ENCODE measurements around the gene DNAJC11.
A peak's percentile ranks its signal among the peaks of the same experiment; 100 is the strongest.
"Not testable (repeated sequence)": the region's sequence is repeated elsewhere in the genome, so short reads cannot be mapped to it uniquely, and the experiment has no call there.

The DNAJC11 gene, protein sequence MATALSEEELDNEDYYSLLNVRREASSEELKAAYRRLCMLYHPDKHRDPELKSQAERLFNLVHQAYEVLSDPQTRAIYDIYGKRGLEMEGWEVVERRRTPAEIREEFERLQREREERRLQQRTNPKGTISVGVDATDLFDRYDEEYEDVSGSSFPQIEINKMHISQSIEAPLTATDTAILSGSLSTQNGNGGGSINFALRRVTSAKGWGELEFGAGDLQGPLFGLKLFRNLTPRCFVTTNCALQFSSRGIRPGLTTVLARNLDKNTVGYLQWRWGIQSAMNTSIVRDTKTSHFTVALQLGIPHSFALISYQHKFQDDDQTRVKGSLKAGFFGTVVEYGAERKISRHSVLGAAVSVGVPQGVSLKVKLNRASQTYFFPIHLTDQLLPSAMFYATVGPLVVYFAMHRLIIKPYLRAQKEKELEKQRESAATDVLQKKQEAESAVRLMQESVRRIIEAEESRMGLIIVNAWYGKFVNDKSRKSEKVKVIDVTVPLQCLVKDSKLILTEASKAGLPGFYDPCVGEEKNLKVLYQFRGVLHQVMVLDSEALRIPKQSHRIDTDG

DNA sequence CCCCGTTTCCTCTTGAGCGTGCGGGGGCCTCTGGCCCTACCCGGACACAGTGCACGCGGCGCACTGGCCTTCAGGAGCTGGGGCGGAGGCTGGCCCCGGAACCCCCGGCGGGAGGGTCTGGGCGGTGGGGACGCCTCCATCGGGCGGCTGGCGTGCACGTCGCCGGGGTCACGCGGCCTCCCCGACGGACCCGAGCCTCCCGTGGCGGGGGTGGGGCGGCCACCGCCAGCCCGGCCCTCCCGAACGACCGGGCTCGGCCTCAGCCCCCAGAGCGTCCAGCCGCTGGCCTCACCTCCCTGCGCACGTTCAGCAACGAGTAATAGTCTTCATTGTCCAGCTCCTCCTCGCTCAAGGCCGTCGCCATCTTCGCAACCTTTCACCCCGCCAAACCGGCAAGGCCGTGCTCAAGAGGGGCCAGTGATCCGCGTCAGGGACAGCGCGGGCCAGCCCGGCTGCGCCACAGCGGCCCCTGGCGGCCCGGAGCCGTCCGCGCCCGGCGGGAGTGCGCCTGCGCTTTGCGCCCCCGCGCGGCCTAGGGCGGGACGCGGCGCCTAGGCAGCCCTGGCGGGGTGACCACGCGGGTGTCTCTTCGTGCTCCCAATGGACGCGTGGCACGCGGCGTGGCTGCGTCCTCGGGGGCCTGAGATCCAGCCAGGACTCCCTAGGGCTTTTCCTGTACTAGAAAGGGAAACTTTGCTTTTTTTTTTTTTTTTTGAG lies at the start of gene DNAJC11:
DNAJC11 (minus strand) TSS at position 380 of the 717 bp plus-strand sequence; CDS start at position 364, 16 bp downstream.
- DNase-seq (ENCODE audit: low read depth in 1 of 2, low spot score in 1 of 2), result peak; percentile 82 to 89

DNA sequence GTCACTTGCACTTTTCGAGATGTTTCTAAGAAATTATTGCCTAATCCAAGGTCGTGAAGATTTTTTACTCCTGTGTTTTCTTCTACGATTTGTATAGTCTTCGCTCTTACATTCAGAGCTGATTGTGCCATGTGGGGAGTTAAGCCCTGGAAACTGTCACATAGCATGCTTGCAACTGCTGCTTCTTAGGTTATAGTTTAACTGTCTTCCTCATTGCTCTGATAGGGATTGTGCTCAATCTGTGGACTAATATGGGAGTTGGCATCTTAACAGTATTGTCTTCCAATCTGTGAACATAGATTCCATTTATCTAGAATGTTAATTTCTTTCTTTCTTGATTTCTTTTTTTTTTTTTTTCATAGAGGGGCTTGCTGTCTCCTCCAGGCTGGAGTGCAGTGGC lies 48.9 kb upstream of the DNAJC11 start:
- no peak for DNase-seq (ENCODE audit: low read depth in 1 of 2, low spot score in 1 of 2)

DNA sequence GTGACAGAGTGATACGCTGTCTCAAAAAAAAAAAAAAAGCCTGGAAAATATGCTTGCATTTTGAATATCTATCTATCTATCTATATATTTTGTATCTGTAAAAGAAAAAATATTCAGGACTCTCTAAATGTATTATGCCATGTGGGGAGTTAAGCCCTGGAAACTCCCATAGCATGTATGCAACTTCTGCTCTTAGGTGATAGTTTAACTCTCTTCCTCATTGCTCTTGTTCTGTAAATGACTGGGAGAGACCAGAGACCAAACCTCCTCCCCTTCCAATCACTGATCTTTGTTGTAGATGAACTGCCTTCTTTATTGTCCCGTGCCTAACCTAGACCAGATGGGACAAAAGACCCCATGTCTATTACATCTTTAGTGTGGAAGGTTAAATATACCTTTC lies 46.1 kb upstream of the DNAJC11 start:
- no peak for DNase-seq (ENCODE audit: low read depth in 1 of 2, low spot score in 1 of 2)

GRCh38 chr1:6745073-6745472 lies 43.5 kb upstream of the DNAJC11 start:
- no peak for DNase-seq (ENCODE audit: low read depth in 1 of 2, low spot score in 1 of 2)

DNA sequence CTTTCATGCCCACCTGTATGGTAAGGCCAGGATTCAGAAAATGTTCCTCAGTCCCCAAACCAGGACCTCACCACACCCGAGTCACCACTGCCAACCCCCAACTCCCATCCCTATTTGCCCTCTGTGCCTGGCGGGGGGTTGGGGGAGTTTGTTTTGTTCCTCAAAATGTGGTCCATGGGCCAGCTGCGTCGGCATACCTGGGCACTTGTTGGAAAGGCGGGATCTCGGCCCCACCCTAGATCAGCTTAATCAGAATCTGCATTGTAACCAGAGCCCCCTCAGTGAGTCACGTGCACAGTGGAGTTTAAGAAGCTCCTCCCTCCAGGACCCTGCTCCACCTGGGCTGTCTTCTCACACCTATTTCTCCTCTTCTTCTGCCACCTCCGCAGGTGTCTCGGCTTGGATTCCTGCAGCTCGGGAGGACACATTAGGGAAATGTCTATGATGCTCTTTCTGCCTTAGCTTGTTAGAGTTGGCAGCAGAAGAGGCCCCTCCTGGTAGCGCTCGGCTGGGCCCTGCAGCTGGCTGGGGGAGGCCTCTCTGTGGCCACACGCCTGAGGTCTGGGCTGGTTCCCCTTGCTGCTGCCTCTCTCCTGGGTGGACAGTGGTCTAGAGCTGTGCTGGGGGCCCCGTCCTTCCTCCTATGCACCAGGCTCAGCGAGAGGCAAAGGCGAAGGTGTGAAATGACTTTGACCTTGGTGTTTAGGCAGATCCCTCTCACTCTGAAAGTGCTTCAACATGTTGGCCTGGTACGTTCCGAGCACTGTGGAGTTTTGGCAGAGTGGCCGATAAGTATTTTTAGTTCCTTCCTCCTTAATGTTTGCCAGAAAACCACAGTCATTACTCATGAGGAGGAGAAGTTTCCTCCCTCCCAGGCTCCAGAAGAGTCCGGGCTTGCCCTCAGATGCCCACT lies 41.8 kb upstream of the DNAJC11 start:
- no peak for DNase-seq (ENCODE audit: low read depth in 1 of 2, low spot score in 1 of 2)

GRCh38 chr1:6742676-6743188 lies 41.1 kb upstream of the DNAJC11 start:
- not testable (repeated sequence) for DNase-seq (ENCODE audit: low read depth in 1 of 2, low spot score in 1 of 2)

GRCh38 chr1:6738987-6739676 lies 37.5 kb upstream of the DNAJC11 start:
- DNase-seq (ENCODE audit: low read depth in 1 of 2, low spot score in 1 of 2), result no peak

DNA sequence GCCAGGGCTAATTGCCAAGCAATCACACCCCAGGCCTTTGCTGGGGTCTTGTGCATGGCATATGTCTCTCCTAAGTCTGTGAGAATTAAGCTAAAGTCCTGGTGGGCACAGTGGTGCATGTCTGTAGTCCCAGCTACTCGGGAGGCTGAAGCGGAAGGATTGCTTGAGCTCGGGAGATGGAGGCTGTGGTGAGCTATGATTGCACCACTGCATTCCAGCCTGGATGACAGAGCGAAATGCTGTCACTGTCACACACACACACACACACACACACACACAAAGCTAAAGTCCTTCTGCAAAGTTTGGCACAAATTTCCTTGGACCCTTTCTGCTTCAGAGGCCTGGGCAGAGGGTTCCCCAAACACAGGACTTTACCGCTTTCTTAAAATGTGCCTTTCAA lies 31.3 kb upstream of the DNAJC11 start:
- no peak for DNase-seq (ENCODE audit: low read depth in 1 of 2, low spot score in 1 of 2)

DNA sequence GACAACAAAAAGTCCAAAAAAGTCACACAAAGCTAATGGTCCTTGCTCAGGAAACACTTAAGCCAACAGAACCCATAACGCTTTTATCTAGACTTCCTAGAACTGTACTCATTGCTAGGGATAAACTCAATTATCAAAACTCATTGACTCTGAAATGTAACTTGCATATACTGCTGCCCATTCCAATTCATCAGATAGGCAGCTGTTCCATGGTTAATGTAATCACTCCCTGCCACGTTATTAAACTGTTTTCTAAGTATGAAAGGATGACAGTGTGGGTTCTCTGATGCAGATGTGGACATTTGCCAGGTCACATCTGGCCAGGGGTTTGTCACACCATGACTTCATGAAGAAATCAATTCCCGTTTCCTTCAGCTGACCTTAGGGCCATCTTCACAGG lies 30.3 kb upstream of the DNAJC11 start:
- DNase-seq (ENCODE audit: low read depth in 1 of 2, low spot score in 1 of 2), result no peak

DNA sequence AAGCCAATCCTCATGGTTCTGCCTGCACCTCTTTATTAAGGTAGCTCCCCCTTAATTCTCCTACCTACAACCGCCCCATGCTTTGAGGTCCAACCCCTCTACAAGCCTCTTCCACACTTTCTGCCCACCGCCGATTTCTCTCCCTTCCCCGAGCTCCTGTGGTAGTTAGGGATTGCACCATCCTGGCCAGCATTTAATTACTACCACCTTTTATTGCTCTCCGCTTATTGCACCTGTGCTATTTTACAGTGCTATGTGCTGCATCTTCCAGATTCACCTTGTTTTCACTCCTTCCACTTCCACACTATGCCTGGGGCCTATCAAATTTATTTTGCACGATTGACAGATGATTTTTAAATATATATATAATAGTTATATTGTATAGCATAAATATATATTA lies 29.3 kb upstream of the DNAJC11 start:
- DNase-seq (ENCODE audit: low read depth in 1 of 2, low spot score in 1 of 2), result no peak

GRCh38 chr1:6730473-6730872 lies 28.9 kb upstream of the DNAJC11 start:
- DNase-seq (ENCODE audit: low read depth in 1 of 2, low spot score in 1 of 2), result no peak

- DNase-seq (ENCODE audit: low read depth in 1 of 2, low spot score in 1 of 2), result peak in 1 of 2 donors; percentile 29
Measured at GRCh38 chr1:6727535-6727934, 25.9 kb upstream of the DNAJC11 start.

DNA sequence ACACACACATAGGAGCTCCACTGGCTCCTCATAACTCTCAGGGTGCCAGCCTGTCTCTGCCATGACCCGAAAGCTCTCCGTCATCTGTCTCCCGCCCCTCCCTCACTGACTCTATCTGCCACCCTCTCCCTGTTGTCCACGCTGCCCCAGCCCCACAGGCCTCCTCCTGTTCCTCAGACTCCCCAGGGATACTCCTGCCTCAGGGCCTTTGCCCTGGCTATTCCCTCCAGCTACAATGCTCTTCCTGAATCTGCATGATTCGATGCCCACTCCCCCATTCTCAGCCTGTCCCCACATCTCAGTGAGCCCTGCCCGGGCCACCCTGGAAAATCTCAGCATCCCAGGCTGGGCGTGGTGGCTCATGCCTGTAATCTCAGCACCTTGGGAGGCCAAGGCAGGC lies 24.6 kb upstream of the DNAJC11 start:
- no peak for DNase-seq (ENCODE audit: low read depth in 1 of 2, low spot score in 1 of 2)

DNA sequence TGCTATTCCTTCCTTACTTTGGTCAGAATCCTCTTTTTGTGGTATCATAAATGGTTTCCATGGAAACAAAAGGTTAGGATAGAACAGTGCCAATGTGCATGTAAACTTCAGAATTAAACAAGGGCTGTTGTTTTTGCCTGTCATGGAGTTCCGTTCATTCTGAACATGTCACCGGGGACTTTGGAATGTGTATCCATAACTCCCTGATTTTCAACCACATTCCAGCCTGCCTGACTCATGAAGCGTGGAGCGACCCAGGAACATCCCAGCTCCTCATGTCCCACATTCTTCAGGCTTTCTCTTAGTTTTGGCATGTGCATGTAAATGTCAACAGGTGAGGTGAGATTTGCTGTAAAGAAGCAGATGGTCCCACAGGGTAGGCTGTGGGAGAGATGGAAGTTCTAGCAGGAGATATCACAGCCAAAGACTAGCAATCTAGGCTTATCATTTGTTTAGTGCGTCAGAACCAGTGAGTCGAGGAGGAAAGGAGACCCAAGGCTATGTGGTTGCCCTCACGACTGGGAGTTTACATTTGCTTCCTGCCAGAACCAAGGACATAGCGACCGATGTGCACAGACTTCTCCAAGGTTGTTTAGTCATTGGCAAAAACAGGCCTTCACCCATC lies 23.0 kb upstream of the DNAJC11 start:
- DNase-seq (ENCODE audit: low read depth in 1 of 2, low spot score in 1 of 2), result no peak

GRCh38 chr1:6723621-6724428 lies 22.2 kb upstream of the DNAJC11 start:
- DNase-seq (ENCODE audit: low read depth in 1 of 2, low spot score in 1 of 2), result no peak

DNA sequence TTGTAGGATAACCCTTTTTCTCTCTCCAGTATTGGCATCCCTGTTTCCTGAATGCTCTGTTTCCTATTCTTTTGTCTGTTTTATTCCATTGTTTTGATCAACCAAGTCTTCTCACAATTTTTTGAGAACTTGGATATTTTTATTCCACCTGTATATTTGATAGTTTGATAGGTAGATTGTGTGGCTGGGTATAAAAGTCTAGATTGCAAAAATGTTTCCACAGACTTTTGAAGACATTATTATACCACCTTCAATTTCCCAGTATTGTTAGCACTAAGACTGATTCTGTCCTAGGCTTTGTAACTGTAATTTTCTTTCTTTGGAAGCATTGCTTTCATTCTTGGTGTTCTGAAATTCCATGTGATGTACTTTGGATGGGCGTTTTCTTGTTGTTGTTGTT lies 9.6 kb upstream of the DNAJC11 start:
- DNase-seq (ENCODE audit: low read depth in 1 of 2, low spot score in 1 of 2), result no peak

DNA sequence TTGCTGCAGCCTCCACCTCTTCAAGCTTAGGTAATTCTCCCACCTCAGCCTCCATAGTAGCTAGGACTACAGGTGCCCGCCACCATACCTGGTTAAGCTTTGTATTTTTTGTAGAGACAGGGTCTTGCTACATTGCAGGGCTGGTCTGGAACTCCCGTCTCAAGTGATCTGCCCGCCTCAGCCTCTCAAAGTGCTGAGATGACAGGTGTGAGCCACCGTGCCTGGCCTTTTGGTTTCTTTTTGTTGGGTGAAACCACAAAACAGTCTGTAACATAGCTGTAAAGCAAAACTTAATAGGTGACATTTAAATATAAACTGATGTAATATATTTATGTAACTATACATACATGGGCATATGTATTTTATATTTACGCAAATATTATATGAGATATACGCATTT lies 3.1 kb upstream of the DNAJC11 start:
- DNase-seq (ENCODE audit: low read depth in 1 of 2, low spot score in 1 of 2), result no peak

- DNase-seq (ENCODE audit: low read depth in 1 of 2, low spot score in 1 of 2), result no peak
Measured at GRCh38 chr1:6703016-6703415, 1.4 kb upstream of the DNAJC11 start.

DNA sequence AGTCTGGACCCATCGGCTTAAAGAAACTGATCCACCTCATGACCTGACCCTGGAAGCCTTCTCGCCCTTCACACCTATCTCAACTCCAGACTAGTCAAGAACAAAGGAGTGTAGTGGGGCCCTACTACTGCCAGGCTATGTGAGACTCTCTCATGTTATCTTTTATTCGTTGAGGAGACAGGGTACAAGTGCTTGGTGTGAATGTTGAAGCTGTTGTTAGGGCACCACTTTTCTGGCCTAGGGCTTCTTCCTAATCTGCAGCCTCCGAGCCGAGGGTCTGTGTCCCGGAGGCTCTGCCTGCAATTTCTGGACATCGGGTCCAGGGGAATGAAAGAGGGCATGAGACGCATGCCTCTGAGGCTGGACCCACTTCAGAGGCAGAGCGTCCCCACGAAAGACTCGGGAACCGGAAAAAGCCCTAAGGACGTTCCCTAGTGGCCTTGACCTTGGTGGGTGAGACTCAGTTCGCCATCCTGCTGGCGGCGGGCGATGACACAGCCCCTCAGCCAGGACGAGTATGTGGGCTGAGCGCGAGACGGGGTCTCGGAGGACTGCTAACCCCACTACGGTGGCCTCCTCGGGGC lies 671 bp downstream of the DNAJC11 start:
- no peak for DNase-seq (ENCODE audit: low read depth in 1 of 2, low spot score in 1 of 2)

Data from activated CD4-positive, alpha-beta T cell treated with anti-CD3 and anti-CD28 coated beads, Interleukin-2, amount 50 U/mL, for 24 hours (primary cell).